Stomach smooth muscle (tissue), 2 donors: ENCODE data around the gene TNIK.

ENCODE experiments used
- H3K27ac ChIP-seq: one replicate; pipeline ENCODE4 v1.7.0; 2013; ENCODE audit warnings: mild to moderate bottlenecking, low read length, inconsistent platforms
- H3K27me3 ChIP-seq, 2 donors: one replicate each; pipeline ENCODE4 v1.7.0; 2013; ENCODE audit warnings: low read length in 2 of 2; ENCODE audit not compliant: insufficient read depth in 2 of 2, control insufficient read depth in 1 of 2
- H3K36me3 ChIP-seq, 2 donors: one replicate each; pipeline ENCODE4 v1.7.0; 2013; ENCODE audit warnings: low read length in 2 of 2; ENCODE audit not compliant: control insufficient read depth in 2 of 2, insufficient read depth in 2 of 2
- H3K4me1 ChIP-seq: one replicate; pipeline ENCODE4 v1.7.0; 2013; ENCODE audit warnings: low read length; ENCODE audit not compliant: control insufficient read depth, insufficient read depth
- H3K4me3 ChIP-seq, 2 donors: one replicate each; pipeline ENCODE4 v1.7.0; 2013; ENCODE audit warnings: low read length in 2 of 2
- H3K9ac ChIP-seq, 2 donors: one replicate each; pipeline ENCODE4 v1.7.0; 2013; ENCODE audit warnings: low read length in 2 of 2, mild to moderate bottlenecking in 1 of 2
- H3K9me3 ChIP-seq, 2 donors: one replicate each; pipeline ENCODE4 v1.7.0; 2013; ENCODE audit warnings: low read length in 2 of 2; ENCODE audit not compliant: control insufficient read depth in 2 of 2
- donor health status: healthy.
- donor health status: Pancreatic carcinoma.

TNIK gene

GRCh38 chr3:171446801-171447578, 13.2 kb downstream of the TNIK start:
- Histone ChIP-seq H3K9me3 (no peaks in the 10 kb centered on the region), H3K4me1 (no peaks in the 10 kb centered on the region), H3K27ac (no peak overlapping the region), H3K36me3 (no peaks in the 10 kb centered on the region), H3K9ac (no peak overlapping the region), H3K4me3 (no peak overlapping the region), H3K27me3 (no peaks in the 10 kb centered on the region)

GRCh38 chr3:171446301-171446700, 13.9 kb downstream of the TNIK start:
- H3K4me3 ChIP-seq = no peak overlapping the region
- no peaks in the 10 kb centered on the region for H3K36me3 ChIP-seq
- H3K4me1 ChIP-seq = no peaks in the 10 kb centered on the region
- no peaks in the 10 kb centered on the region for H3K9me3 ChIP-seq
- no peak overlapping the region for H3K9ac ChIP-seq
- H3K27me3 ChIP-seq = no peaks in the 10 kb centered on the region
- no peak overlapping the region for H3K27ac ChIP-seq

- H3K36me3 ChIP-seq = no peaks in the 10 kb centered on the region
- H3K9me3 ChIP-seq = no peaks in the 10 kb centered on the region
- no peaks in the 10 kb centered on the region for H3K27me3 ChIP-seq
- H3K27ac ChIP-seq = no peak overlapping the region
- no peak overlapping the region for H3K9ac ChIP-seq
- H3K4me1 ChIP-seq = no peaks in the 10 kb centered on the region
- H3K4me3 ChIP-seq = no peak overlapping the region
Observed at GRCh38 chr3:171445620-171446204, 14.5 kb downstream of the TNIK start.

GRCh38 chr3:171444001-171444690, 16.1 kb downstream of the TNIK start:
- Histone ChIP-seq H3K36me3 (no peaks in the 10 kb centered on the region), H3K27me3 (no peaks in the 10 kb centered on the region)

GRCh38 chr3:171443211-171443957, 16.8 kb downstream of the TNIK start:
- Histone ChIP-seq H3K4me1 (no peaks in the 10 kb centered on the region), H3K4me3 (no peak overlapping the region), H3K9me3 (no peaks in the 10 kb centered on the region), H3K9ac (no peak overlapping the region), H3K27ac (no peak overlapping the region), H3K36me3 (no peaks in the 10 kb centered on the region), H3K27me3 (no peaks in the 10 kb centered on the region)

More at GRCh38 chr3:171444001-171444690, 16.1 kb downstream of the TNIK start:
- no peak overlapping the region for H3K27ac ChIP-seq
- H3K4me3 ChIP-seq = no peak overlapping the region
- no peak overlapping the region for H3K9ac ChIP-seq
- H3K9me3 ChIP-seq = no peaks in the 10 kb centered on the region
- no peaks in the 10 kb centered on the region for H3K4me1 ChIP-seq

GRCh38 chr3:171442184-171442583, 18.0 kb downstream of the TNIK start:
- Histone ChIP-seq H3K9ac (no peak overlapping the region), H3K27ac (no peak overlapping the region), H3K36me3 (no peaks in the 10 kb centered on the region), H3K27me3 (no peaks in the 10 kb centered on the region), H3K4me3 (no peak overlapping the region), H3K4me1 (no peaks in the 10 kb centered on the region), H3K9me3 (no peaks in the 10 kb centered on the region)

GRCh38 chr3:171441381-171441780, 18.8 kb downstream of the TNIK start:
- Histone ChIP-seq H3K4me1 (no peaks in the 10 kb centered on the region), H3K9me3 (no peaks in the 10 kb centered on the region), H3K27me3 (no peaks in the 10 kb centered on the region), H3K27ac (no peak overlapping the region), H3K36me3 (no peaks in the 10 kb centered on the region), H3K4me3 (no peak overlapping the region), H3K9ac (no peak overlapping the region)

- Histone ChIP-seq H3K27ac (no peak overlapping the region), H3K4me1 (no peaks in the 10 kb centered on the region), H3K36me3 (no peaks in the 10 kb centered on the region), H3K9ac (no peak overlapping the region), H3K9me3 (no peaks in the 10 kb centered on the region), H3K27me3 (no peaks in the 10 kb centered on the region), H3K4me3 (no peak overlapping the region)
Observed at GRCh38 chr3:171439996-171440395, 20.2 kb downstream of the TNIK start.

GRCh38 chr3:171437115-171437756, 23.0 kb downstream of the TNIK start:
- H3K27ac ChIP-seq = no peak overlapping the region

GRCh38 chr3:171436380-171436779, 23.8 kb downstream of the TNIK start:
- Histone ChIP-seq H3K36me3 (no peaks in the 10 kb centered on the region), H3K4me1 (no peaks in the 10 kb centered on the region), H3K27ac (no peak overlapping the region), H3K27me3 (no peaks in the 10 kb centered on the region), H3K4me3 (no peak overlapping the region), H3K9me3 (no peaks in the 10 kb centered on the region), H3K9ac (no peak overlapping the region)

More at GRCh38 chr3:171437115-171437756, 23.0 kb downstream of the TNIK start:
- Histone ChIP-seq H3K9ac (no peak overlapping the region), H3K4me3 (no peak overlapping the region), H3K27me3 (no peaks in the 10 kb centered on the region), H3K9me3 (no peaks in the 10 kb centered on the region), H3K4me1 (no peaks in the 10 kb centered on the region), H3K36me3 (no peaks in the 10 kb centered on the region)
